ENCODE results near the gene TRPM2. TPM values are rescaled to one million over a fixed set of nuclear protein-coding genes. Genes with fewer than 3 reads are reported as not detected.
"Not testable (repeated sequence)": the region's sequence is repeated elsewhere in the genome, so short reads cannot be mapped to it uniquely, and the experiment has no call there.

TRPM2 gene
- polyA plus RNA-seq, 4 donors: 0.73 to 1.7 (median 1.3) TPM

DNA sequence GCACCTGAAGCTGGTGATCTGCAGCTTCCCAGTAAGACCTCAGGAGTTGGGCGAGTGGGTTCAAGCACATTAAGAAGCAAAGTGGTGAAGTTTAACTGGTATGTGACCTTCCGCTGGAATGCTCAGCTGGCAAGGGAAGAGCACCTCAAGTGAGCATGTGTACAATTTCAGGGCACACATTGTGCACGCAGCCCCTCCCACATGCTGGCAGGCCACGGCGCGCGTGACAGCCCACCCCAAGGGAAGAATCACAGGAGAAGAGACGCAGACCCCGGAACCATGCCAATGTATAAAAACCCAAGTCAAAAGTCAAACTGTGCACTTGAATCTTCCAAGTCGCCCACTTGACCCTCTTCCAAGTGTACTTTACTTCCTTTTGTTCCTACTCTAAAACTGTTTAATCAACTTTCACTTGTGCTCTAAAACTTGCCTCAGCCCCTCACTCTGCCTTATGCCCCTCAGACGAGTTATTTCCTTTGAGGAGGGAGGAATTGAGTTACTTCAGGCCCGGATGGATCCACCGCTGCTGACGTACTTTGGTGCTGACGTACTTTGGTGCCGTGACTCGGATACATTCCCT is 121.9 kb downstream of the TRPM2 start:
- no peak for DNase-seq (ENCODE audit: low read depth in 4 of 4, low spot score in 3 of 4)

DNA sequence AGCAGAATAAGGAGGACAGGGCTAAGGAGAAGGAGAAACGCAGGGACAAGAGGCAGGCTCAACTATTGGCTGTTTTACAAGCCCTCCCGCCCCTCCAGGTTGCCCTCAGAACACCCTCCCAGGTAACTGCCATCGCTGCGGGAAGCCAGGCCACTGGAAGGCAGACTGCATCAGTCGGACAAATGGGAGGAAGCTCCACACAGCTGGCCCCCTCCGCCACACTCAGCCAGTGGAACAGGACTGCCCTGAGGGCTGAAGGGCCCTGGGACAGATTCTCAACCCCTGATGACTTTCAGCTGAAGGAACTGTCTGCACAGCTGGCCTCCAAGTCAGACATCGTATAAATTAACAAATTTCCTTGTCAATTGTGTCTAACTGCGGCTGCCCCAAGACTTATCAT is 123.7 kb downstream of the TRPM2 start:
- no peak for DNase-seq (ENCODE audit: low read depth in 4 of 4, low spot score in 3 of 4)

DNA sequence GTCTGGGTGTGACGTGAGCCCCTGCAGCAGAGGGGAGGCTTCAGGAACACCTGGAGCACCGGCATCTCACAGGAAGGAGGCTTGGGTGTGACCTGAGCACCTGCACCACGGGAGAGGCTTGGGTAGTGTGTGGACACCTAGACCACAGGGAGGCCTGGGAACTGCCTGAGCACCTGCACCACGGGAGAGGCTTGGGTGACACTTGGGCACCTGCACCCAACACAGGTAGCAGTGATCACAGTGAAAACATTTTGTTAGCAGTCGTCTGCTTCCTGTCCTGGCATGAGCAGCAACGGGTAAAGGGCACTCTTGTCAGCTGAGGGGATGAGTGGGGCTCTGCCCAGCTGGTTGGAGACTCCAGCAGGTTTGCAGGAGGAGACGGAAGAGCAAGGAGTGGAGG is 124.3 kb downstream of the TRPM2 start:
- no peak for DNase-seq (ENCODE audit: low read depth in 4 of 4, low spot score in 3 of 4)

DNA sequence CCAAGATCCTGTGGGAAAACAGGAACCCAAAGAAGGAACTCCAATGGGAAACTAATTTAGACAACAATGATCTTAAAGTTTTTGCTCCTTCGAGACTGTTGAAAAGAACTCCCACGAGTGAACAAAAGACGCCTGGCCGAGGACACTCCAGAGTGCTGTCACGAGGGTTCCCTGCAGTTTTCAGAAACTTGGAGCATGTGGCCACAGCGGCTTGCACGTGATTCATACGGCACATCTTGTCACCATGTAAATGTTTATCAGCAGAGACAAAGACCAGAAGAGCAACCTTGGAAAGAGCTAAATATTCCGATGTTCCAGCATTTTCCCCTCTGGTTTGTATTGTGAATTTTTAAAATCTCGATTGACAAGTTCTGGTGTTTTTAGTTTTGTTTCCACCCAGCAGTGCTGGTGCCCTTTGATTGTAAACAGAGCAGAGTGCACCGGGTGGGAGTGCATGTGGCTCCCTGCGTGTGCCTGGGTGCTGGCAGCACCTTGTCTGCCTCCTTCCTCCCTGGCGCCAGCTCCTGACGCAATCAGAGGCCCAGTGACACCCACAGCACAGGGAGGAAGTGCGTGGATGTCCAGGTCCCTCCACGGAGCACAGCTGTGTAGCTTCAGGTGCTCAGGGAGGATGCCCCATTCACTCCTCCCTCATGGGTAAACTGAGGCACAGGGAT is 124.8 kb downstream of the TRPM2 start:
- no peak for DNase-seq (ENCODE audit: low read depth in 4 of 4, low spot score in 3 of 4)

DNA sequence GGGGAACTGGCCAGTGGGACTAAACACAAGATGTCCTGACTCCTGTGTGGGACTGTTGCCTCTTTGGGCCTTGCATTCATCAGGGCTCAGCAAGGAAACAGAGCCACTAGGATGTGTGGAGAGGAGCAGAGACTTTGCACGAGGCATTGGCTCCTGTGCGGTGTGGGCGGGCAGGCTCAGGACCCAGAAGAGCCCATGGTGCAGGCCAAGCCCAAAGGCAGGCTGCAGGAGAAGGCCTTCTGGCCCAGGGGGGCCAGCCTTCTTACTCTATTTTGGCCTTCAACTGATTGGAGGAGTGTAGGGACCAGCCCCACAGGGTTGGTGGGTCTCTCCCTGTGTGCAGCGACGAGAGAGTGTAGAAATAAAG is 125.4 kb downstream of the TRPM2 start:
- no peak for DNase-seq (ENCODE audit: low read depth in 4 of 4, low spot score in 3 of 4)

DNA sequence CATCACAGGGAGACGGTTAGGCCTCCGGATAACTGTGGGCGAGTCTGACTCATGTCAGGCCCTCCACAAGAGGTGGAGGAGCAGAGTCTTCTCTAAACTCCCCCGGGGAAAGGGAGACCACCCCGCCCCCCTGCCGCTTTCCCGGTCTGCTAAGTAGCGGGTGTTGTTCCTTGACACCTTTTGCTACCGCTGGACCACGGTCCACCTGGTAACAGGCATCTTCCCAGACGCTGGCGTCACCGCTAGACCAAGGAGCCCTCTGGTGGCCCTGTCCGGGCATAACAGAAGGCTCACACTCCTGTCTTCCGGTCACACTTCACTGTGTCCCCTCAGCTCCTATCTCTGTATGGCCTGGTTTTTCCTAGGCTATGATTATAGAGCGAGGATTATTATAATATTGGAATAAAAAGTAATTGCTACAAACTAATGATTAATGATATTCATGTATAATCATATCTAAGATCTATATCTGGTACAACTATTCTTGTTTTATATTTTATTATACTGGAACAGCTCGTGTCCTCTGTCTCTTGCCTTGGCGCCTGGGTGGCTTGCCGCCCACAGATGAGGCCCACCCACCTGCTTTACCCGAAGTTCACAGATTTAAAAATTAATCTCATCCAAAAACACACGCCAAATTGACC is 126.3 kb downstream of the TRPM2 start:
- DNase-seq (ENCODE audit: low read depth in 4 of 4, low spot score in 3 of 4): not testable (repeated sequence)

DNA sequence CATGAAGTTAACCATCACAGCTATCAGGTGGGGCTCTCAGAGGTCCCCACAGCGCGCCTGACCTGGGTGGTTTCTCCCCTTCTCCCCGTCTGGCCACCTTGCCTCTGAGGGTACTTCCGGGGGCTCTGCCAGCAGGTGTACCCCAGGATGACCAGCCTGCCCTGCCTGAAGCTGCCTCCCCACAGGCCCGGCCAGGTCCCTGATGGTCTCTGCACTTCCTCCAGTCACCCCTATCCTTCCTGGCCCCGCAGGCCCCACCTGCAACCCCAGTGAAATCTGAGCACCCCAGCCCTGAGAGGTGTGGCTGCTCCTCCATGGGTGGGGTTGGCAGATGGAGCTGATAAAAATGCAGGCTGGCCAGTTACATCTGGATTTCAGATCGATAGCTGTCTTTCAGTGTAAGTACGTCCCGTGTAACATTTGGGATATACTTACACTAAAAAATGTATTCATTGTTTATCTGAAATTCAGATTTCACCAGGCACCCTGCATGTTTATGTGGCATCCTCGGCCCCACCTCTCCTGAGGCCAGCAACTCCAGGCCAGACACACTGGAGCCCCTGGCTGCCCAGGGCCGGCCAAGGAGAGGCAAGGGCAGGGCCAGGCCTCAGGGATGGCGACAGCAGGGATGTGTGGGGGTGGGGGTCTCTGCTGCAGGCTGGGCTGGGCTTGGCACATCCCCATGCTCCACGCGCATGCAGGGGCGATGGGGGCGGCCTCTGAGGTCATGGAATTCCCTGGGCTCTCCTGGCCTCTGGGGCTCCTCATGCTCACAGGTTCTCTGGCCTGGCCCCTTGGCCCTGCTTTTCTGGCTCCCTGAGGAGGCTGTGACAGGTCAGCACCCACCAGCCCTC is 127.0 kb downstream of the TRPM2 start:
- DNase-seq (ENCODE audit: low read depth in 4 of 4, low spot score in 3 of 4): no peak

DNA sequence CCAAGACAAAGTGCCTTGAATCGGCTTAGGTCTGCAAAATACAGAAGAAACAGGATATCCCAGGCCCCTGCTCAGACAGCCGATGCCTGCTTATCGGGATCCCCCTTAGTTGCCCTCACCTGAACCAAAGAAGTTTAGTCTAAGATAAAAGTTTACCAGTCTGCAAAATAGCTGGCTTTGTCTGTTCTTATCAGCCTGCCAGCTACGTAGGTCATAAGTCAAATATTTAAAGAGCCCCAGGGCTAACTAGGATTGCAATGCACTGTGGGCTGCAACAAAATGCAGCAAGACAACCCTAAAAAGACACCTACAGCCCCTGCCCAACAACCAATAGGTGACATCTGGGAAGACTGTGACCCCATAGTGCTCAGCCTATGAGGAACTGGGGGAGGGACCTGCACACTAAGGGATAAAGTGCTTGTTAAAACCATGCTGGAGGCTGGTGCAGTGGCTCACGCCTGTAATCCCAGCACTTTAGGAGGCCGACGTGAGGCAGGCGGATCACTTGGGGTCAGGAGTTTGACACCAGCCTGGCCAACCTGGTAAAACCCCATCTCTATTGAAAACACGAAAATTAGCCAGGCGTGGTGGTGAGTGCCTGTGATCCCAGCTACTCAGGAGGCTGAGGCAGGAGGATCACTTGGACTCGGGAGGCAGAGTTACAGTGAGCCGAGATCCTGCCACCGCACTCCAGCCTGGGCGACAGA is 129.3 kb downstream of the TRPM2 start:
- DNase-seq (ENCODE audit: low read depth in 4 of 4, low spot score in 3 of 4): no peak

DNA sequence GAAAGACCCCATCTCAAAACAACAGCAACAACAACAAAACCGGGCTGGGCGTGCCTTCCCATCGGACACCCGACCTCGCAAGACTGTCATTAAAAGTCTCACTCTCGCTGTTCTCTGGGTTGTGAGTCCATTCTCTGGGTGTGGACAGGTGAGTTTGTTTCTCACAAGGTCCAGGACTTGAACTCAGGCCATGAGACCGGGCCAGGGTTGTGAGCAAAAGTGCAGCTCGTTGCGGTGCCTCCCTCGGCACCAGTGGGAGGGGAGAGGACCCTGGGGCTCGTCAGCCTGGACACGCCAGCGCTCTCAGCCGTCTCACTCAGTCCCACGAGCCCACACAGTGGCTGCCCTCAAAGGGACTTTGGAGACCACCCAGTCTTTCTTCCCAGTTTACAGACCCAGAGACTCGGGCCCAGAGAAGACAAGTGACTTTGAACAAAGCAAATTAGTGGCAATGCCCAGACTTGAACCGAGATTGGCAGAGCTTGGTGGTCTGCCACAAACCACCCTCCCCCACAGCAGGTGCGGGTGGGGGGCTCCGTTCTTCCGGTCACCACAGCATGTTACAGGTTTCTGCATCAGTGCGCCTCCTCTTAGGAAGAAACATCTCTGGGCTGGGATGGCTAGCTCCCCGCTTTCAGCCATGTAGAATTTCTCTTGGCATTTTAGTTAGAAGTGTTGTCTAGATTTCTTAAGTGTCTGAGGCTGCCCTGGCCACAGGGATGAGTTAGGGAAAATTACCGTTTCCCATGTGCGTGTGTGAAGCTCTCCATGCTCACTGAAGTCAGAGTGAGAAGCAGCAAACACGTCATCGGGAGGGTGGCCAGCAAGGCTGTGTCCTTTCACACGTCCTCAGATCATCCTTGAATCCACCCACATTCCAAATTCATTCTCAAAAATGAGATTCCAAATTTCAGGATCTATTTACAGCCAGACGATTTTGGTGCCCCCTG is 130.1 kb downstream of the TRPM2 start:
- DNase-seq (ENCODE audit: low read depth in 4 of 4, low spot score in 3 of 4): no peak

DNA sequence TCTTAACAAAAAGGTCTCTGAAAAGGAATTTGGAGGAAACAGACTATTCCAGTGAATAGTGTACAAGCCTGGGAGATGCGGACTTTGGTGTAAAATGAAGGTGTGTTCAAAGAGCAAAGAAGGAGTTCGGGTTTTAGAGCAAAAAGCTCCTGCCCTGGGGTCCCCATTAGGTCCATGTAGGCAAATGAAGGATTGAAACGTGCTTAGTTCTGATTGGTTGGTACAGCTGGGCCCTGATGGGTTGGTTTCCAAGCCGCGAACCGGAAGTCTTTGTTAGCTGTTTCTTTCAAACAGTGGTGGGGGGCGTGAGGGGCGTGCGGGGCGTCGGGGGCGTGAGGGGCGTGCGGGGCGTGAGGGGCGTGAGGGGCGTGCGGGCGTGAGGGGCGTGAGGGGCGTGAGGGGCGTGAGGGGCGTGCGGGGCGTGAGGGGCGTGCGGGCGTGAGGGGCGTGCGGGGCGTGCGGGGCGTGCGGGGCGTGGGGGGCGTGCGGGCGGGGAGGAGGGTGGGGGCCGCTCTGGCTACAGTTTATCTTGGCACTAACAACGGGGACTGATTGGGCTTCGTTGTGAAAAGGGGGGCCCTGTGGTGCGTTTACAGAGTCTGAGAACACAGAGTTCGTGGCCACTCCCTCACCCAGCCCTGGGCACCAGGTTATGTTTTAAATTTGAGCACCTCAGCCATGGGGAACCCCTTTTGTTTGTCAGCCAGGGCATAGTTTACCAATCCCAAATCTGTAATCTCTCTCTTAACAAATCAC is 131.3 kb downstream of the TRPM2 start:
- DNase-seq (ENCODE audit: low read depth in 4 of 4, low spot score in 3 of 4): no peak

DNA sequence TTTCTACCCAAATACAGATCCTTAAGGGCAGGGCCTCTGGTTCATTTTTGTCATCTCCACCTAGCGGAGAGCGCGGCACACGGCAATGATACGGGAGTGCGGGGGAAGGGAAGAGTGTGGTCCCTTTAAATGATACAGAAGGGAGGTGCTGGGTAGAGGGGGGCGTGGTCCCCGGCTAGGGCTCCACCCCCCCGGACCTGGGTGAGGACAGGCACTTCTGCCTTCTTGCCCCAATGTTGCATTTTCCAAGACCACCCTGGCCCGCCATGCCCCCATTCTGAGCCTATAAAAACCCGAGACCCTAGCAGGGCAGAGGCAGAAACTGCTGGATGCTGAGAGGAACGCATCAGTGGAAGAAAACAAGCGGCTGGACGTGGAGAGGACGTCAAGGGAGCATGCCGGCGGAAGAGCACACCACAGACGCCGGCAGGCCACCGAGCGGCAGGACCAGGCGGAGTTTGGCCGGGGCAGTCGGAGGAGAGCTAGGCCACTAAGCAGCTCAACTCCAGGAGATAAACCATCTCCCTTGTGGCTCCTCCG is 131.9 kb downstream of the TRPM2 start:
- no peak for DNase-seq (ENCODE audit: low read depth in 4 of 4, low spot score in 3 of 4)

DNA sequence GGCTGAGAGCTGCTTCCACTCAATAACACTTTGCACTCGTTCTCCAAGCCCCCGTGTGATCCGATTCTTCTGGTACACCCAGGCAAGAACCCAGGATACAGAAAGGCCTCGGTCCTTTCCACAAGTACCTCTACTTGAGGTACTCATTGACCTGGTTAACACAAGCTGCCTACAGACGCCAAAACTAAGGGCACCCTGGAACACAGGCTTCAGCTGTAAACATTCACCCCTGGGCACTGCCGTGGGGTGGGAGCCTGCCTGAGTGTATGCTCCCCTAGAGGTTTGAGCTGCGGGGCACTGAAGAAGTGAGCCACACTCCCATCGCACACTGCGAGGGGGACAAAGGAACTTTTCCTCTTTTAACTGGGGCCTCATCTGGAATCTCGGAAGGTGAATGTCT is 132.4 kb downstream of the TRPM2 start:
- DNase-seq (ENCODE audit: low read depth in 4 of 4, low spot score in 3 of 4): no peak

DNA sequence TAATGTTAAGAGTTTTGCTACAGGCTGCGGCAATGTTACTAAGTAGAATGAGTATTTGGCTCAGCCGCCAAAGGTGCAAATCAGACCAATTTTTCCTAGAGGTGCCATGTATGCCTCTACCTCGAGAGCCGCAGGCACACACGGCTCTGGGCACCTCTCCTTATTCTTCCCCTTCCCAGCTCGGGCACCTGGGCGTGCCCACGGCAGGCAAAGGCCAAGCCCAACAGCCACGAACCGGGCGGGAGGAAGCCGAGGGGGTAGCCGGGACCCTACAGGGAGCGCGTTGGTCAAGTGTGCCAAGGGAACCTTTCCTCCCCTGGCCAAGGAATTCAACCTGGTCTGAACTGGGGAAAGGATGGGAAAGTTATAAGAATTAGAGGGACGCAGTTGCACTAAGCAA is 132.9 kb downstream of the TRPM2 start:
- no peak for DNase-seq (ENCODE audit: low read depth in 4 of 4, low spot score in 3 of 4)

DNA sequence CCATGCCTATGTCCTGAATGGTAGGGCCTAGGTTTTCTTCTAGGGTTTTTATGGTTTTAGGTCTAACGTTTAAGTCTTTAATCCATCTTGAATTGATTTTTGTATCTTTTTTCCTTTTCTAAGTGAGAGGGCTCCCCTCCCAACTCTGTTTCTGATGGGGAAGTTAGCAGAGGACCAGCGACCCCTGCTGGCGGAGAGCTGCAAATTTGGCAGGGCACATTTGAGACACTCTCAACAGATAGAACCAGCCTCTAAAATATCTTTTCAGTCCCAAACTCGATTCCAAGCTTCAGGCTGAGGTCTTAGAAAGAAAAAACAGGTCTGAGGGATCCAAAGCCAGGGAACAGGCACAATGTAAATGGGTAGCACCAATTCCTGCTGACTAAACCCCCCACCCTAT is 134.4 kb downstream of the TRPM2 start:
- no peak for DNase-seq (ENCODE audit: low read depth in 4 of 4, low spot score in 3 of 4)

DNA sequence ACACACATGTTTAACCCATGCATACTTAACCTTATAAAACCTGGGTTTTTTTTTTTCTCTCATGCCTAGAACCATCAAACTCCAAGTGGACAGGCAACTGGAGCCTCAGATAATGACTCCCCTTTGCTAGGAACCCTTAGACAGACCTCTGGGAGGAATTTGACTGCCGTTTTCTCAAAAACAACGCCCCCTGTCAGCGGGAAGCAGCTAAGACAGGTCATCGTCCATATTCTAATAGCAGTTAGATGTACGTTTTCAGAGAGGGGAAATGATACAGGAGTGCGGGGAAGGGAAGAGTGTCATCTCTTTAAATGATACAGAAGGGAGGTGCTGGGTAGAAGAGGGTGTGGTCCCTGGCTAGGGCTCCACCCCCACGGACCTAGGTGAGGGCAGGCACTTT is 136.5 kb downstream of the TRPM2 start:
- no peak for DNase-seq (ENCODE audit: low read depth in 4 of 4, low spot score in 3 of 4)

DNA sequence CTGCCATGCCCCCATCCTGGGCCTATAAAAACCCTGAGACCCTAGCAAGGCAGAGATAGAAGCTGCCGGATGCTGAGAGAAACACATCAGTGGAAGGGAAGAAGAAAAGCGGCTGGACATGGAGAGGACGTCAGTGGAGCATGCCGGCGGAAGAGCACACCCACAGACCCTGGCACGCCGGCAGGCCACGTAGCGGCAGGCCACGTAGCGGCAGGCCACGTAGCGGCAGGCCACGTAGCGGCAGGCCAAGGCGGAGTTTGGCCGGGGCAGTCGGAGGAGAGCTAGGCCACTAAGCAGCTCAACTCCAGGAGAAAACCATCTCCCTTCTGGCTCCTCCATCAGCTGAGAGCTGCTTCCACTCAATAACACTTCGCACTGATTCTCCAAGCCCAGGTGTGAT is 137.0 kb downstream of the TRPM2 start:
- no peak for DNase-seq (ENCODE audit: low read depth in 4 of 4, low spot score in 3 of 4)

DNA sequence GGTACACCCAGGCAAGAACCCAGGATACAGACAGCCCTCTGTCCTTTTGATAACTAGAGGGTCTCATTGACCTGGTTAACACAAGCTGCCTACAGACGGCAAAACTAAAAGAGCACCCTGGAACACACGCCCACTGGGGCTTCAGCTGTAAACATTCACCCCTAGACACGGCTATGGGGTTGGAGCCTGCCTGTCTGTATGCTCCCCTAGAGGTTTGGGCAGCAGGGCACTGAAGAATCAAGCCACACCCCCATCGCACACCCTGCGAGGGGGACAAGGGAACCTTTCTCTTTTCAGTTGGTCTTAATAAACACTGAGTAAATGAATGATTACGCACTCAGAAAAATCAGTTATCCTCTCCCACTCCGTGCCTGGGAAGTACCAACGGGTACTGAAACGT is 137.4 kb downstream of the TRPM2 start:
- DNase-seq (ENCODE audit: low read depth in 4 of 4, low spot score in 3 of 4): no peak
